GM19193 (cell line): ENCODE measurements around the gene ZNF398.
A peak's percentile ranks its signal among the peaks of the same experiment; 100 is the strongest.

Source experiments
- POLR2A ChIP-seq: IDR thresholded peaks from 4 replicates; pipeline ENCODE4 v1.6.1; 2011; ENCODE audit not compliant: insufficient read depth, insufficient read length; ENCODE audit errors: extremely low read depth

Gene ZNF398

GRCh38 chr7:149226840-149227494, 79.7 kb downstream of the ZNF398 start:
- TF ChIP-seq POLR2A: no peak

- TF ChIP-seq POLR2A: no peak
Measured at GRCh38 chr7:149228831-149229471, 81.7 kb downstream of the ZNF398 start.

- TF ChIP-seq POLR2A: peak; percentile 28
Measured at GRCh38 chr7:149229526-149229925, 82.3 kb downstream of the ZNF398 start.

- TF ChIP-seq POLR2A: no peak
Measured at GRCh38 chr7:149232362-149232761, 85.1 kb downstream of the ZNF398 start.
